ENCODE results near the gene CCDC141. TPM values are rescaled to one million over a fixed set of nuclear protein-coding genes. Genes with fewer than 3 reads are reported as not detected.

Gene CCDC141
- total and polyA plus RNA-seq, 2 experiments from 2014 or later: 11.7 to 13.4 TPM

- H3K27ac ChIP-seq (ENCODE audit: low read depth): no peak overlapping the region
- Mint-ChIP-seq H3K27ac (no peak overlapping the region), H3K36me3 (ENCODE audit: low read depth) (no peaks in the 10 kb centered on the region), H3K9me3 (no peaks in the 10 kb centered on the region), H3K4me3 (no peak overlapping the region), H3K27me3 (ENCODE audit: insufficient read depth, low read depth, poor library complexity) (peaks cover 3% of the 10 kb centered on the region), H3K4me1 (no peaks in the 10 kb centered on the region)
- no peak overlapping the region for H3K4me2 ChIP-seq
- no peaks in the 10 kb centered on the region for H3K79me2 ChIP-seq (replicated peaks; ENCODE audit: insufficient read depth)
- ATAC-seq (peak; percentile 100), DNase-seq (ENCODE audit: low spot score) (peak; percentile 82)
- H2AFZ ChIP-seq: no peak overlapping the region
- no peak overlapping the region for H3K4me3 ChIP-seq
- H3K4me1 ChIP-seq (ENCODE audit: insufficient read depth): no peaks in the 10 kb centered on the region
- no peak for TF ChIP-seq NANOG (IDR thresholded peaks at IDR 0.05; ENCODE audit: borderline replicate concordance)
- TF ChIP-seq CTCF (conservative IDR thresholded peaks at IDR 0.05; ENCODE audit: low read depth in 2 of 2): peak; percentile 86
- H3F3A ChIP-seq (replicated peaks; ENCODE audit: low read depth): no peaks in the 10 kb centered on the region
- H3K9me2 ChIP-seq (ENCODE audit: insufficient read depth): no peaks in the 10 kb centered on the region
- no peaks in the 10 kb centered on the region for H3K36me3 ChIP-seq (ENCODE audit: insufficient read depth)
- no peaks in the 10 kb centered on the region for H3K27me3 ChIP-seq (ENCODE audit: insufficient read depth)
- no peaks in the 10 kb centered on the region for H4K20me1 ChIP-seq (replicated peaks; ENCODE audit: insufficient read depth)
These were observed 29.7 kb downstream of the CCDC141 start for GRCh38 chr2:179020156-179020750.

GRCh38 chr2:179019260-179019659, 30.7 kb downstream of the CCDC141 start:
- no peak for ATAC-seq
- Histone ChIP-seq H3K27me3 (ENCODE audit: insufficient read depth) (no peaks in the 10 kb centered on the region), H3F3A (replicated peaks; ENCODE audit: low read depth) (no peaks in the 10 kb centered on the region), H3K79me2 (replicated peaks; ENCODE audit: insufficient read depth) (no peaks in the 10 kb centered on the region), H3K36me3 (ENCODE audit: insufficient read depth) (no peaks in the 10 kb centered on the region), H3K4me1 (ENCODE audit: insufficient read depth) (no peaks in the 10 kb centered on the region), H3K4me2 (no peak overlapping the region), H4K20me1 (replicated peaks; ENCODE audit: insufficient read depth) (no peaks in the 10 kb centered on the region), H2AFZ (no peak overlapping the region), H3K4me3 (no peak overlapping the region), H3K9me2 (ENCODE audit: insufficient read depth) (no peaks in the 10 kb centered on the region), H3K27ac (ENCODE audit: low read depth) (no peak overlapping the region)
- TF ChIP-seq EZH2phosphoT487 (IDR thresholded peaks at IDR 0.05; ENCODE audit: unreplicated experiment) (no peak), CTCF (conservative IDR thresholded peaks at IDR 0.05; ENCODE audit: low read depth in 2 of 2) (no peak), EZH2 (IDR thresholded peaks at IDR 0.05; ENCODE audit: low read depth, unreplicated experiment) (no peak), POLR2AphosphoS5 (IDR thresholded peaks at IDR 0.05; ENCODE audit: low read depth) (no peak), REST (IDR thresholded peaks at IDR 0.05; ENCODE audit: unreplicated experiment) (no peak), NANOG (IDR thresholded peaks at IDR 0.05; ENCODE audit: borderline replicate concordance) (no peak), CREB1 (CRISPR knock-in tag; IDR thresholded peaks at IDR 0.05; ENCODE audit: low read depth) (no peak), ZNF114 (CRISPR knock-in tag; IDR thresholded peaks at IDR 0.05) (no peak), ETS1 (IDR thresholded peaks at IDR 0.05) (no peak), ZNF331 (CRISPR knock-in tag; IDR thresholded peaks at IDR 0.05; ENCODE audit: low read depth) (no peak)
- no peak overlapping the region for H3K27ac Mint-ChIP-seq
- DNase-seq (ENCODE audit: low spot score): no peak
- H3K4me3 Mint-ChIP-seq: no peak overlapping the region
- H3K27me3 Mint-ChIP-seq (ENCODE audit: insufficient read depth, low read depth, poor library complexity): no peaks in the 10 kb centered on the region
- peaks cover 6% of the 10 kb centered on the region for H3K9me3 Mint-ChIP-seq
- peaks cover 6% of the 10 kb centered on the region; the same call in 2 of the 3 replicates for H3K36me3 Mint-ChIP-seq (ENCODE audit: low read depth)
- no peaks in the 10 kb centered on the region for H3K4me1 Mint-ChIP-seq

Measured in GM23338 (cell line).